NCI-H524 (cell line): ENCODE measurements around the gene ATP8B2.

ENCODE experiments used
- DNase-seq, 2 experiments: peaks; one replicate each; lab custom pipeline; 2025; lab: John Stamatoyannopoulos, UW

ATP8B2 gene

GRCh38 chr1:154398678-154399077 is 73.4 kb downstream of the ATP8B2 start:
- no peak for DNase-seq

GRCh38 chr1:154400381-154400801 is 75.1 kb downstream of the ATP8B2 start:
- DNase-seq = no peak
